ENCODE data around the gene NGLY1. TPM values are rescaled to one million over a fixed set of nuclear protein-coding genes. Genes with fewer than 3 reads are reported as not detected.
A peak's percentile ranks its signal among the peaks of the same experiment; 100 is the strongest.

Gene NGLY1
- total and polyA plus RNA-seq, 4 donors, result 19.1 to 54.4 (median 32.3) TPM

GRCh38 chr3:25782636-25782937 is 656 bp downstream of the NGLY1 start:
- peak overlapping the region; percentile 93 to 97 for H3K27ac ChIP-seq (ENCODE audit: low read depth in 1 of 2, low read length in 1 of 2)
- DNase-seq (no peak), ATAC-seq (ENCODE audit: insufficient read depth, low FRiP score) (no peak)
- peaks cover under 1 to 4% (median 1%) of the 10 kb centered on the region in 4 donors for H3K36me3 ChIP-seq (ENCODE audit: control insufficient read depth in 4 of 4, insufficient read depth in 4 of 4, low read length in 4 of 4)
- no peaks in the 10 kb centered on the region for H3K27me3 ChIP-seq (ENCODE audit: control insufficient read depth in 3 of 3, insufficient read depth in 3 of 3, low read length in 2 of 3)
- no peak for TF ChIP-seq CTCF (IDR thresholded peaks at IDR 0.05; ENCODE audit: control extremely low read depth, extremely low read depth)
- H3K4me3 ChIP-seq, result peak overlapping the region; percentile 95
- H3K9me3 ChIP-seq (ENCODE audit: control insufficient read depth in 4 of 4, insufficient read depth in 3 of 4, low read length in 3 of 4), result no peaks in the 10 kb centered on the region
- 0% methylated on average over 14 of the region's 14 CpGs for WGBS, 2 donors
- peaks cover 0 to 14% (median 9%) of the 10 kb centered on the region in 5 donors for H3K4me1 ChIP-seq (ENCODE audit: control insufficient read depth in 5 of 5, insufficient read depth in 5 of 5, low read length in 5 of 5)
- H3K9ac ChIP-seq (ENCODE audit: insufficient read depth in 1 of 2, low read length in 2 of 2), result peak overlapping the region; percentile 61 to 89

- no peaks in the 10 kb centered on the region for H3K27me3 ChIP-seq (ENCODE audit: control insufficient read depth in 3 of 3, insufficient read depth in 3 of 3, low read length in 2 of 3)
- 52% methylated on average over 3 of the region's 3 CpGs for WGBS, 2 donors
- no peak for TF ChIP-seq CTCF (IDR thresholded peaks at IDR 0.05; ENCODE audit: control extremely low read depth, extremely low read depth)
- H3K36me3 ChIP-seq (ENCODE audit: control insufficient read depth in 4 of 4, insufficient read depth in 4 of 4, low read length in 4 of 4), result peaks cover 5 to 7% (median 6%) of the 10 kb centered on the region in 4 donors
- peak overlapping the region in 1 of 2 donors; percentile 51 for H3K9ac ChIP-seq (ENCODE audit: insufficient read depth in 1 of 2, low read length in 2 of 2)
- DNase-seq (no peak), ATAC-seq (ENCODE audit: insufficient read depth, low FRiP score) (no peak)
- H3K4me1 ChIP-seq (ENCODE audit: control insufficient read depth in 5 of 5, insufficient read depth in 5 of 5, low read length in 5 of 5), result peaks cover 0 to 14% (median 8%) of the 10 kb centered on the region in 5 donors
- H3K4me3 ChIP-seq, result no peak overlapping the region
- no peaks in the 10 kb centered on the region for H3K9me3 ChIP-seq (ENCODE audit: control insufficient read depth in 4 of 4, insufficient read depth in 3 of 4, low read length in 3 of 4)
- no peak overlapping the region for H3K27ac ChIP-seq (ENCODE audit: low read depth in 1 of 2, low read length in 1 of 2)
Measured at GRCh38 chr3:25781758-25782594, 1.3 kb downstream of the NGLY1 start.

- Histone ChIP-seq H3K36me3 (ENCODE audit: control insufficient read depth in 4 of 4, insufficient read depth in 4 of 4, low read length in 4 of 4) (peaks cover 7 to 14% (median 10%) of the 10 kb centered on the region in 4 donors), H3K9me3 (ENCODE audit: control insufficient read depth in 4 of 4, insufficient read depth in 3 of 4, low read length in 3 of 4) (no peaks in the 10 kb centered on the region), H3K4me1 (ENCODE audit: control insufficient read depth in 5 of 5, insufficient read depth in 5 of 5, low read length in 5 of 5) (peaks cover 0 to 14% (median 8%) of the 10 kb centered on the region in 5 donors), H3K9ac (ENCODE audit: insufficient read depth in 1 of 2, low read length in 2 of 2) (no peak overlapping the region), H3K4me3 (no peak overlapping the region), H3K27me3 (ENCODE audit: control insufficient read depth in 3 of 3, insufficient read depth in 3 of 3, low read length in 2 of 3) (no peaks in the 10 kb centered on the region), H3K27ac (ENCODE audit: low read depth in 1 of 2, low read length in 1 of 2) (no peak overlapping the region)
- 81 to 83% methylated on average over 11 of the region's 11 CpGs for WGBS, 2 donors
- TF ChIP-seq CTCF (IDR thresholded peaks at IDR 0.05; ENCODE audit: control extremely low read depth, extremely low read depth), result no peak
- ATAC-seq (ENCODE audit: insufficient read depth, low FRiP score) (no peak), DNase-seq (no peak)
Measured at GRCh38 chr3:25781145-25781757, 2.0 kb downstream of the NGLY1 start.

Measured in lung (tissue), 12 donors.